ENCODE data around the gene LARGE1.

LARGE1 gene

DNA sequence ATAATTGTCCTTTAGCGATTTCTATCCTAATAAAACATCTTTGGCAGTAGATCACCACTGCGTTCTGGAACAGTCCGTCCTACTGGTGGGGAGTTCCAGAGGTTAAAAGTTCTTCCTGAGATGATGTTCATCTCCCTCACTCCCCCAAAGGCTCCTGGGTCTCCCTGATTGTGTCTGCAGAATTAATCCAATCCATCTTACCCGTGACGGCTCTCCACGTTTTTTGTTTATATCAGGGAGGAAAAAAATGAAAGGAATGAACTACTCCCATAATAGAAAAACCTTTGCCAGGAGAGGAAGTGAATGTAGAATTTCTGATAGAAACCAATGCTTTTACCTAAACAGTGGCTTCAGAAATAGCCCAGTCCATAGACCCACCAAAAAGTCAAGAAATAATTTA lies 81.6 kb downstream of the LARGE1 start:
- Histone ChIP-seq H3K4me1 (ENCODE audit: control insufficient read depth in 1 of 2, insufficient read depth in 2 of 2, low read length in 2 of 2) (peaks cover 0 to 18% of the 10 kb centered on the region in 2 donors), H3K27ac (ENCODE audit: low read length) (no peak overlapping the region), H3K27me3 (ENCODE audit: low read depth, low read length) (no peaks in the 10 kb centered on the region), H3K9me3 (ENCODE audit: control insufficient read depth in 1 of 2, low read length in 2 of 2) (no peaks in the 10 kb centered on the region), H3K36me3 (ENCODE audit: control insufficient read depth in 1 of 2, insufficient read depth in 2 of 2, low read length in 2 of 2) (no peaks in the 10 kb centered on the region), H3K4me3 (ENCODE audit: low read depth in 1 of 2, low read length in 2 of 2) (no peak overlapping the region)

DNA sequence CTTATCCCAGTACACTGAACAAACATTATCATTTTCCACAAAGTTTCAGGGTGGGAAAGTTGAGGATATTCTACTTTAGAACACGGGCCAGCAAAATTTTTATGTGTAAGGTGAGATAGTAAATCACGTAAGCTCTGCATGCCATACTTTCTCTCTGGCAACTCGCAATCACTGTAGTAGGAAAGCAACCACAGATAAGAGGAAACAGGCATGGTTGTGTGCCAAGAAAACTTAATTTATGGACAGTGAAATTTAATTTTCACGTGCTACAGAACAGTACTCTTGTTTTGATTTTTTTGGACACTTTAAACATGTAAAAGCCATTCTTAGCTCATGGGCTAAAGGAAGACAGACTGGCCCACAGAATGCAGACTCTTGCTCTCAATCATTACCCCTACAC lies 82.5 kb downstream of the LARGE1 start:
- Histone ChIP-seq H3K4me1 (ENCODE audit: control insufficient read depth in 1 of 2, insufficient read depth in 2 of 2, low read length in 2 of 2) (peaks cover 0 to 18% of the 10 kb centered on the region in 2 donors), H3K27ac (ENCODE audit: low read length) (no peak overlapping the region), H3K36me3 (ENCODE audit: control insufficient read depth in 1 of 2, insufficient read depth in 2 of 2, low read length in 2 of 2) (no peaks in the 10 kb centered on the region)

DNA sequence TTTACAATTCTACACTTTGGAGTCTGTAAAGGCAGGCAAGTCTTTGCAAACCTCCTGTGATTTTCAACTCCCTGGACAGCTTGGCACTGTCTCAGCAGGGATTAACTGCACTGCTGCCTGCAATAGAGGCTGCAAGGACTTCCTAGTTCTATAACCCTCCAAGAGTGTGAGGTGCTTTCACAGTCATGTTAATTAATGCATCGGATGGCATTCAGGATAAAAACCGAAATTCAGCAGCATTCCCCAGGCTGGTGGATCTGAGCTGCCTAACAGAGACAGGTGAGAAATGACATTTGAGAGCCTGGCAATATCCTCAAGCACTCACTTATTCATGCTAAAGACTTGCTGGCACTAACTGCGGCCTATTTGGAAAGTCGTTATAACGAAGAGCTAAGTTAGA lies 85.0 kb downstream of the LARGE1 start:
- no peaks in the 10 kb centered on the region for H3K36me3 ChIP-seq (ENCODE audit: control insufficient read depth in 1 of 2, insufficient read depth in 2 of 2, low read length in 2 of 2)
- no peak overlapping the region for H3K27ac ChIP-seq (ENCODE audit: low read length)
- H3K9me3 ChIP-seq (ENCODE audit: control insufficient read depth in 1 of 2, low read length in 2 of 2): no peaks in the 10 kb centered on the region
- no peak overlapping the region for H3K4me3 ChIP-seq (ENCODE audit: low read depth in 1 of 2, low read length in 2 of 2)
- peaks cover 0 to 24% of the 10 kb centered on the region in 2 donors for H3K4me1 ChIP-seq (ENCODE audit: control insufficient read depth in 1 of 2, insufficient read depth in 2 of 2, low read length in 2 of 2)
- no peaks in the 10 kb centered on the region for H3K27me3 ChIP-seq (ENCODE audit: low read depth, low read length)

More for the DNA sequence above, 82.5 kb downstream of the LARGE1 start:
- Histone ChIP-seq H3K9me3 (ENCODE audit: control insufficient read depth in 1 of 2, low read length in 2 of 2) (no peaks in the 10 kb centered on the region), H3K4me3 (ENCODE audit: low read depth in 1 of 2, low read length in 2 of 2) (no peak overlapping the region), H3K27me3 (ENCODE audit: low read depth, low read length) (no peaks in the 10 kb centered on the region)

DNA sequence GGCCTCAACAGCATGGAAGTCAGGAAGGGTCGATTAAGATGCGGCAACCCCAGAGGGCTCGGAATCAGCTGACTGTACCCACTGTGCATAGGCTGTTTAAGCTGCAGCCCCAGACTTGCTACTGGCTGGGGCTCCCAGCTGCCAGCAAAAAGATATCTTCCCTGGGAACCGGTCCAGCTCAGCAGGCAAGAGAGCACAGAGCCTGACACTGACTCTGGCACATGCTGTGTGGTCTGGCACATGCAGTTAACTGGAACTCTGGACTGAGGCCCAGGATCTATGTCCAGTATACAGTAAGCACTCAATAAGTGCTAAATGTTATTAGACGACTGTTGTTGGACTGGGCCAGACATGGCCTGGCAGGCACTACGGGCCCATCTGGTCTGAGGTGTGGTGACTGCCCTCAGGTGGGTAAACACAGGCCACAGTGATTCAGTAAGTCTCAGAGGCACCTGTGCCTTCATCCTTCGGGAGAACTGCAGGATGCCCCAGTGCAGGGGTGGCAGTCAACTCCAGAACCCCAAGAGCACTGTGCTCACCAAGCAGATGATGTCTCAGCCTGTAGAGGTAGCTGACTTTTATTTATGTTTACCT lies 87.6 kb downstream of the LARGE1 start:
- no peaks in the 10 kb centered on the region for H3K9me3 ChIP-seq (ENCODE audit: control insufficient read depth in 1 of 2, low read length in 2 of 2)
- H3K27ac ChIP-seq (ENCODE audit: low read length): no peak overlapping the region
- H3K27me3 ChIP-seq (ENCODE audit: low read depth, low read length): no peaks in the 10 kb centered on the region
- no peaks in the 10 kb centered on the region for H3K36me3 ChIP-seq (ENCODE audit: control insufficient read depth in 1 of 2, insufficient read depth in 2 of 2, low read length in 2 of 2)
- H3K4me1 ChIP-seq (ENCODE audit: control insufficient read depth in 1 of 2, insufficient read depth in 2 of 2, low read length in 2 of 2): peaks cover 0 to 13% of the 10 kb centered on the region in 2 donors
- no peak overlapping the region for H3K4me3 ChIP-seq (ENCODE audit: low read depth in 1 of 2, low read length in 2 of 2)

DNA sequence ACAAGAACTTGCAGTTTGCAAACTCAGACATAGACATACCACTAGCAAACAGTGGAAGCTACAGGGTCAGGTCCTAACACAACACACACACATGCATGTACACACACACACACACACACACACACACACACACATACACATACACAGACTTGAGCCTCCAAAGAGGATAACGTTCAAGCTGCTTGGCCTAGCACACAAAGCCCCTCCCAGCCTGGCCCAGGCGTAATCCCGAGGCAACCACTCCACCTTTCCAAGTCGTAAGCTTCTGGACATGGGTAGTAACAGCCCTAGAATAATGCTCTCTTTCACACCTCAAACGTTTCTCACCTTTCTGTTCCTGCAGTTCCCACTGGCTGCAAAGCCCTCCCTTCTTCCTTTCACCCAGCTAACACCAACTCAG lies 88.6 kb downstream of the LARGE1 start:
- Histone ChIP-seq H3K4me3 (ENCODE audit: low read depth in 1 of 2, low read length in 2 of 2) (no peak overlapping the region), H3K27me3 (ENCODE audit: low read depth, low read length) (no peaks in the 10 kb centered on the region), H3K9me3 (ENCODE audit: control insufficient read depth in 1 of 2, low read length in 2 of 2) (no peaks in the 10 kb centered on the region), H3K36me3 (ENCODE audit: control insufficient read depth in 1 of 2, insufficient read depth in 2 of 2, low read length in 2 of 2) (no peaks in the 10 kb centered on the region), H3K4me1 (ENCODE audit: control insufficient read depth in 1 of 2, insufficient read depth in 2 of 2, low read length in 2 of 2) (peaks cover 0 to 13% of the 10 kb centered on the region in 2 donors), H3K27ac (ENCODE audit: low read length) (no peak overlapping the region)

DNA sequence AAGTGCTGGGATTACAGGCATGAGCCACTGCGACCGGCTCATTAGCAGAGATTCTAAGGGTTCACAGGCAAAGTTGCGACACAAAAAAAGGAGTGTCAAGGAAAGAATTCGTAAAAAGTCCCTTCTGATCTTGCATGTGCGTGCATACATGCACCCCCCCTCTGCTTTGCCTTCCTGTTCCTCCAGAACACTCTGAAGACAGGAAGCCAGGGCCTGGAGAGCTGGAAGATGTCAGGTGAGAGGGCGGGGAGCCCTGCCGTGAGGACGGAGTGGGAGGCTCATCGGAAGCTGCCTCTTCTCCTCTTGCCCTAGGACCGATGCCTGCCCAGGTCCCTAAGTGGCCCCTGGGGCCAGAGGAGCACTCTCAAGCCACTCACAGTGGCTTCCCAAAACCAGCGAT lies 89.1 kb downstream of the LARGE1 start:
- Histone ChIP-seq H3K9me3 (ENCODE audit: control insufficient read depth in 1 of 2, low read length in 2 of 2) (no peaks in the 10 kb centered on the region), H3K27me3 (ENCODE audit: low read depth, low read length) (no peaks in the 10 kb centered on the region), H3K36me3 (ENCODE audit: control insufficient read depth in 1 of 2, insufficient read depth in 2 of 2, low read length in 2 of 2) (no peaks in the 10 kb centered on the region), H3K4me3 (ENCODE audit: low read depth in 1 of 2, low read length in 2 of 2) (no peak overlapping the region), H3K27ac (ENCODE audit: low read length) (no peak overlapping the region), H3K4me1 (ENCODE audit: control insufficient read depth in 1 of 2, insufficient read depth in 2 of 2, low read length in 2 of 2) (peaks cover 0 to 16% of the 10 kb centered on the region in 2 donors)

DNA sequence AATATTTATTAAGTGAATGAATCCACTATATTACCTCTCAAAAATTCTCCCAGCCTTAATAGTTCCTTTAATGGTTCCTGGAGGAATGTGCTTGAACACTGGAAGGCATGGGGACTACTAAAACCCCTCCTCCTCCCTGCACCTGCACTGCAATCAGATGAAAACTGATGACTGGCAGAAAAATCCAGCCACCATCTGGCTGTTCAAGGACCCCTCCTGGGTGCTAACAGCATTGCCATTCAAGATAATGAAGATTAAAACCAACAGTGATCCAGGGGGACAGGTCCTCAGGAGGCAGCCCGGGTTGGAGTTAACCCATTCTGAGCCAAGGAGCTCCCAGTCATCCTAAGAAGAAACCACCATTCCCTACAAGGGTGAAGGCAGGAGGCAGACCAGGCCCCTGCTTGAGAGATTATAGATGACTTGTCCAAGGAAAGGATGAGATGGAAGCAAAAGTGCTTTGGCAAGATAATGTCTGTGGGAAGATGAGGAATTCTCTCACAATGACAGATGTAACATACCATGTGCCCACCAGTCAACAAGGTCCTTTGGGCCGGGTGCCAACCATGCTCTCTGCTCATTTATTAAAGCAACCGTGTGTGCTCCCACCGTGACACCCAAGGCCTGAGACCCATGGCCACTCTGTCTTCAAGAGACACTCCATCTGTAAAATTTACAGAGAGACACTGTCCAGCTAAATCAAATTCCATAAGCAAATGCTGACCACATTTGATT lies 90.6 kb downstream of the LARGE1 start:
- no peaks in the 10 kb centered on the region for H3K36me3 ChIP-seq (ENCODE audit: control insufficient read depth in 1 of 2, insufficient read depth in 2 of 2, low read length in 2 of 2)
- H3K9me3 ChIP-seq (ENCODE audit: control insufficient read depth in 1 of 2, low read length in 2 of 2): no peaks in the 10 kb centered on the region
- no peak overlapping the region for H3K27ac ChIP-seq (ENCODE audit: low read length)
- no peak overlapping the region for H3K4me3 ChIP-seq (ENCODE audit: low read depth in 1 of 2, low read length in 2 of 2)
- H3K4me1 ChIP-seq (ENCODE audit: control insufficient read depth in 1 of 2, insufficient read depth in 2 of 2, low read length in 2 of 2): peaks cover 0 to 22% of the 10 kb centered on the region in 2 donors
- no peaks in the 10 kb centered on the region for H3K27me3 ChIP-seq (ENCODE audit: low read depth, low read length)

DNA sequence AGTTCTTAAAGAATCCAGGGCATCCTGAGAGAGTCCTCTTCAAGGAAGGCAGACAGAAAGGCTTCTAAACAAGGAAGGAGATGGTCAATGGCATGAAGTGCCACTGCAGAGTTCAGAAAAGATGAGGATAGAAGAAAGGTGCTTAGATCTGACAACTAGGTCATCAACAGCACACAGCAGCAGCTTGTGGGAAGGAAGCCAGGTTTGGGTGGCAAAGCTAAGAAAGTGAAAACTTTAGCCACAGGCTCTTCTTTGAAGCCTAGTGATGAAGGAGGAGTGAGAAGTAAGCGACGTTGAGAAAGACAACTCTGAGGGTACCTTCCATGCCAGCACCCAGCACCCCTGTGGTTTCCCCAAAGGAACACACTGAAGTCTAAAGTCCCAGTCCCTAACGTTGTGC lies 92.0 kb downstream of the LARGE1 start:
- H3K4me3 ChIP-seq (ENCODE audit: low read depth in 1 of 2, low read length in 2 of 2): no peak overlapping the region
- no peak overlapping the region for H3K27ac ChIP-seq (ENCODE audit: low read length)
- H3K4me1 ChIP-seq (ENCODE audit: control insufficient read depth in 1 of 2, insufficient read depth in 2 of 2, low read length in 2 of 2): peaks cover 0 to 23% of the 10 kb centered on the region in 2 donors
- H3K9me3 ChIP-seq (ENCODE audit: control insufficient read depth in 1 of 2, low read length in 2 of 2): no peaks in the 10 kb centered on the region
- H3K27me3 ChIP-seq (ENCODE audit: low read depth, low read length): no peaks in the 10 kb centered on the region
- no peaks in the 10 kb centered on the region for H3K36me3 ChIP-seq (ENCODE audit: control insufficient read depth in 1 of 2, insufficient read depth in 2 of 2, low read length in 2 of 2)

DNA sequence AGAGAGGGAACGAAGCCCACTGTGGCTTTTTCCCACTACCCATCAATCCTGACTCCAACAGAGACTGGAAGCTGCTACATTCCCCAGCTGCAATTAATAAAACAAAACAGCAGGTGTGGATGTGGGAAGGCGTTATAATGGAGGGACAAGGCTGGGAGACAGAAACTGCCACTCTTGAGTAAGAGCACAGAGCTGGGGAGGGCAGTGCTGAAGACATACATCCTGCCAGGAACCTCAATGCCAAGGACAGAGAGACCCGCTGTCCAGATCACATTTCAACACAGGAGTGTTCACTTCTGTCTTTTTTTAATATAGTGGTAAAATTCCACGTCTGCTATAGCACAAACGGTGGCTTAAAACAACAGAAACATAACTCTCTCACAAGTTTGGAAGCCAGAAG lies 94.5 kb downstream of the LARGE1 start:
- Histone ChIP-seq H3K4me1 (ENCODE audit: control insufficient read depth in 1 of 2, insufficient read depth in 2 of 2, low read length in 2 of 2) (peaks cover 0 to 17% of the 10 kb centered on the region in 2 donors), H3K27ac (ENCODE audit: low read length) (no peak overlapping the region)

DNA sequence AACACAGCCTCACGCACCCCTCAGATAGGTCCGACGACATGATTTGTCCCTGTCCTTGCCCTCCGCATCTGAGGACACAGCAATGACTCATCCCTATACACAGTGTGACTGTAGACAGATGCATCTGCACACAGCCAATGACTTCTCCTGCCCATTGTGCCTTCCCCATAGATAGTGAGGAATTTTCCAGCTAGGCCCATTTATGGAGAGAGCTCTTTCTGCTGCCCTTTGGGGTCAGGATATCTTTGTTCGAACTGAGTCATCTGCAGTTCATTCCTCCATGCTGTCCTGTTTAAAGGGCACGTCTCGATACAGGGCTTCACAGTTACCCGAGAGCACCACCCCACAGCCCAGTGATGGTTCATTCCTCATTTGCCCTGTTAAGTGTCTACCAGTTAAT lies 96.7 kb downstream of the LARGE1 start:
- no peaks in the 10 kb centered on the region for H3K27me3 ChIP-seq (ENCODE audit: low read depth, low read length)
- no peak overlapping the region for H3K4me3 ChIP-seq (ENCODE audit: low read depth in 1 of 2, low read length in 2 of 2)
- H3K9me3 ChIP-seq (ENCODE audit: control insufficient read depth in 1 of 2, low read length in 2 of 2): no peaks in the 10 kb centered on the region
- H3K36me3 ChIP-seq (ENCODE audit: control insufficient read depth in 1 of 2, insufficient read depth in 2 of 2, low read length in 2 of 2): no peaks in the 10 kb centered on the region
- peak overlapping the region; percentile 39 for H3K27ac ChIP-seq (ENCODE audit: low read length)
- H3K4me1 ChIP-seq (ENCODE audit: control insufficient read depth in 1 of 2, insufficient read depth in 2 of 2, low read length in 2 of 2): peaks cover 0 to 17% of the 10 kb centered on the region in 2 donors

More for the DNA sequence above, 94.5 kb downstream of the LARGE1 start:
- Histone ChIP-seq H3K27me3 (ENCODE audit: low read depth, low read length) (no peaks in the 10 kb centered on the region), H3K4me3 (ENCODE audit: low read depth in 1 of 2, low read length in 2 of 2) (no peak overlapping the region), H3K9me3 (ENCODE audit: control insufficient read depth in 1 of 2, low read length in 2 of 2) (no peaks in the 10 kb centered on the region), H3K36me3 (ENCODE audit: control insufficient read depth in 1 of 2, insufficient read depth in 2 of 2, low read length in 2 of 2) (no peaks in the 10 kb centered on the region)

DNA sequence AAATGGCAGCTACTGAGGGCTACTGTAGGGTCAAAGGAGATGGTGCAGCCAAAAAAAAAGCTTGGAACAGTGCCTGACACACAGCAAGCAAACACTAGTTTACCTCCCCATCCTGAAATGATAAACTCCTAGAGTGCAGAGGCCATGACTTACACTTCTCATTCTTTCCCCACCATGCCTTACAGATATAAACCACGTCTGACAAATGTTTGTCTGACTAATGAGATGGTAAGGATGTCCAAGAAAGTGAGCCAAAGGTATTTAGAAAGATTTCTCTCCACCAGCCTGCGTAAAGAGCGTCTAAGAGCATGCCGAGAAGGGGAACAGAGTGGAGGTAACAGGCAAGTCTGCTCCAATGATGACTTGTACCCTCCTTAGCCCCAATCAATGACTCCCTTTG lies 99.0 kb downstream of the LARGE1 start:
- Histone ChIP-seq H3K4me1 (ENCODE audit: control insufficient read depth in 1 of 2, insufficient read depth in 2 of 2, low read length in 2 of 2) (peaks cover 0 to 15% of the 10 kb centered on the region in 2 donors), H3K36me3 (ENCODE audit: control insufficient read depth in 1 of 2, insufficient read depth in 2 of 2, low read length in 2 of 2) (no peaks in the 10 kb centered on the region), H3K4me3 (ENCODE audit: low read depth in 1 of 2, low read length in 2 of 2) (no peak overlapping the region), H3K27me3 (ENCODE audit: low read depth, low read length) (no peaks in the 10 kb centered on the region), H3K9me3 (ENCODE audit: control insufficient read depth in 1 of 2, low read length in 2 of 2) (peaks cover 0 to 3% of the 10 kb centered on the region in 2 donors), H3K27ac (ENCODE audit: low read length) (no peak overlapping the region)
